ENCODE data around the gene TPX2. TPM values are rescaled to one million over a fixed set of nuclear protein-coding genes. Genes with fewer than 3 reads are reported as not detected.

Gene TPX2
- total RNA-seq, 4 donors from 2014 or later = 4.4 to 26.4 (median 9.3) TPM

DNA sequence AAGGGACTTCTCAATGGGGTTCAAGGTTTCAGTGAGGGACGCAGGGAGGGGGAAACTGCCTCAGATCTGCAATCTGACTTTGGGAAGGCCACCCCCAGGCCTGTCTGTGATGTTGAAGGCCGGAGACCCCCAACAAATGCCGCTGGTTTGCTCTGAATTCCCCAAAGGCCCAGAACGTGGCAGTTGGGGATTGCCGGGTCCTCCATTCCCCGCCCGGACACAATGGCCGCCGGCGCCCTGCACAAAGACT, 16.1 kb upstream of the TPX2 start:
- Histone ChIP-seq H3K27me3 (no peaks in the 10 kb centered on the region), H3K4me1 (peaks cover 0 to 32% (median 13%) of the 10 kb centered on the region in 4 donors), H3K9me3 (no peaks in the 10 kb centered on the region), H3K4me3 (peak overlapping the region; percentile 67 to 85 (median 74)), H3K27ac (peak overlapping the region; percentile 92 to 99 (median 96)), H3K36me3 (peaks cover 0 to 6% (median 0%) of the 10 kb centered on the region in 3 donors)
- TF ChIP-seq POLR2A (IDR thresholded peaks at IDR 0.05) = no peak
- TF ChIP-seq, protein P1, sequence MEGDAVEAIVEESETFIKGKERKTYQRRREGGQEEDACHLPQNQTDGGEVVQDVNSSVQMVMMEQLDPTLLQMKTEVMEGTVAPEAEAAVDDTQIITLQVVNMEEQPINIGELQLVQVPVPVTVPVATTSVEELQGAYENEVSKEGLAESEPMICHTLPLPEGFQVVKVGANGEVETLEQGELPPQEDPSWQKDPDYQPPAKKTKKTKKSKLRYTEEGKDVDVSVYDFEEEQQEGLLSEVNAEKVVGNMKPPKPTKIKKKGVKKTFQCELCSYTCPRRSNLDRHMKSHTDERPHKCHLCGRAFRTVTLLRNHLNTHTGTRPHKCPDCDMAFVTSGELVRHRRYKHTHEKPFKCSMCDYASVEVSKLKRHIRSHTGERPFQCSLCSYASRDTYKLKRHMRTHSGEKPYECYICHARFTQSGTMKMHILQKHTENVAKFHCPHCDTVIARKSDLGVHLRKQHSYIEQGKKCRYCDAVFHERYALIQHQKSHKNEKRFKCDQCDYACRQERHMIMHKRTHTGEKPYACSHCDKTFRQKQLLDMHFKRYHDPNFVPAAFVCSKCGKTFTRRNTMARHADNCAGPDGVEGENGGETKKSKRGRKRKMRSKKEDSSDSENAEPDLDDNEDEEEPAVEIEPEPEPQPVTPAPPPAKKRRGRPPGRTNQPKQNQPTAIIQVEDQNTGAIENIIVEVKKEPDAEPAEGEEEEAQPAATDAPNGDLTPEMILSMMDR (IDR thresholded peaks at IDR 0.05) = no peak
- DNase-seq = no peak

DNA sequence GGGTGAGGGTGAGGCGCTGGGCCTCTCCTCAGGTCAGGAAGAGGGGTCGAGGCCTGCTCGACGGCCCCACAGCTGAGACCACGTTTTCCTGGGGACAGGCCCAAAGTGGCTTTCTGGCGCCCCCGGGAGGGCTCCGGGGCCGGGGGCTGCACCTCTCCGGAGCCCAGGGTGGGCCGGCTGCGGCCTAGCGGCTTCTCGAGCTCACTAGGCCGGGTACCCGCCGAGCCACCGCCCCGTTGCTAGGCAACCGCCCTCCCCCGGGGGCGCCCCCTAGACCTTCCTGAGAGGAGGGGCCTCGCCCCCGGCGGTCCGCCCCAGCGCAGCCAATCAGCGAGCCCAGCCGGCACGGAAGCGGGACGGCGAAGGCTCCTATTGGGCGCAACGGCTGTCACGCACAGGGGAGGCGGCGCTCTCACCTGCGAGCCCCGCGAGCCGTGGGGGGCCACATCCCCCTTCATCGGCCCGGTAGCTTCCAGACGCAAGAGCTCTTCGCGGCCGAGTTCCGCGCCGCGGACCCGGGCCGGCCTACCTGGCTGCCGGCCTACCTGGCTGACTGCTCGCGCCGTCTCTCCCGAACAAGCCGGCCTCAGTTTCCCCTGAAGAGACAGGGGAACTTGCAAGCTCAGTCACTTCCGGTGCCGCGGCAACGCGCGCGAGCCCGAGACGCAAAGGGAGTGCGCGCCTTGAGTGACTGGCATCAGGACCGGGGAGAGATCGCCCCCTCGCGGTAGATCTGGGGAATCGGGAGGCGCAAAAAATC, 15.6 kb upstream of the TPX2 start:
- Histone ChIP-seq H3K27me3 (no peaks in the 10 kb centered on the region), H3K4me1 (peaks cover 0 to 27% (median 13%) of the 10 kb centered on the region in 4 donors), H3K9me3 (no peaks in the 10 kb centered on the region), H3K4me3 (peak overlapping the region; percentile 67 to 85 (median 74)), H3K27ac (peak overlapping the region; percentile 92 to 99 (median 96)), H3K36me3 (peaks cover 0 to 6% (median 0%) of the 10 kb centered on the region in 3 donors)
- peak; percentile 97 to 99 (median 98) for DNase-seq
- TF ChIP-seq, protein P1 (IDR thresholded peaks at IDR 0.05) = peak; percentile 97 to 99 (median 98)
- TF ChIP-seq POLR2A (IDR thresholded peaks at IDR 0.05) = peak in 1 of 2 donors; percentile 46

DNA sequence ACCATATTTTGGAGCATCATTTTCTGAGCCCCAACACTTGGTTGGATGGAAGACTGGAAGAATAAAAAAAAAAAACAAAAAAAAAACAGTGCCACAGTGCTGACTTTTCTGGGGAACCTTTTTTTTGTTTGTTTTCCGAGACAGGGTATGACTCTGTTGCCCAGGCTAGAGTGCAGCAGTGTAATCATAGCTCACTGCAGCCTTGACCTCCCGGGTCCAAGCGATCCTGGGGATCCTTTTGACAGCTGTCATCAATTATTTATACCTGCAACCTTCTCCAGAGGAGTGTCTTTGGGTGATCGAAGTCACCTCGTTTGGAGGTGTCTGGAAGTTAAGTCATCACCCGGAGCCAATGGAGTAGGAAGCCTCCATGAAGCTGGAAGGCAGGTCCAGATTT, 7.8 kb upstream of the TPX2 start:
- H3K4me1 ChIP-seq = no peaks in the 10 kb centered on the region
- no peaks in the 10 kb centered on the region for H3K27me3 ChIP-seq
- TF ChIP-seq POLR2A (IDR thresholded peaks at IDR 0.05) = no peak
- TF ChIP-seq, protein P1 (IDR thresholded peaks at IDR 0.05) = no peak
- no peaks in the 10 kb centered on the region for H3K36me3 ChIP-seq
- no peak overlapping the region for H3K27ac ChIP-seq
- no peaks in the 10 kb centered on the region for H3K9me3 ChIP-seq
- no peak for DNase-seq
- H3K4me3 ChIP-seq = no peak overlapping the region

DNA sequence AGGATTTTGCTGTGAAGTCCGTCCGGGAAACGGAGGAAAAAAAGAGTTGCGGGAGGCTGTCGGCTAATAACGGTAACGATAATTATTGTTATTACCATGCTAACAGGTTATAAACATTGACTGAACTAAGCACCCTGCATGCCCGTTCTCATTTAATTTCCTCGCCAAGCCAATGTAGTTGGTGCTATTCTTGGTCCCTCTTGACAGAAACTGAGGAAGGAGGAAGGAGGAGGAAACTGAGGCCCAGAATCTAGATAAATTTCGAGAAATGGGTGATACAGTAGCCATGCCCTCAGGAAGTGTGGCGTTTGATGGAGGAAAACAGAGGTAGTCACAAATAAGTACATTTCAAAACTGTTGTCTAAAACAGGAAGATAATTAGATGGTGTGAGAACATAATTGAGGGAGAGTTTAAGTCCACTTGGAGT, 474 bp downstream of the TPX2 start:
- Histone ChIP-seq H3K27me3 (no peaks in the 10 kb centered on the region), H3K36me3 (no peaks in the 10 kb centered on the region), H3K4me3 (peak overlapping the region; percentile 41 to 77 (median 69)), H3K4me1 (peaks cover 0 to 21% (median 0%) of the 10 kb centered on the region in 4 donors), H3K27ac (peak overlapping the region; percentile 1 to 64 (median 60)), H3K9me3 (no peaks in the 10 kb centered on the region)
- TF ChIP-seq POLR2A (IDR thresholded peaks at IDR 0.05) = no peak
- TF ChIP-seq, protein P1 (IDR thresholded peaks at IDR 0.05) = no peak
- no peak for DNase-seq

DNA sequence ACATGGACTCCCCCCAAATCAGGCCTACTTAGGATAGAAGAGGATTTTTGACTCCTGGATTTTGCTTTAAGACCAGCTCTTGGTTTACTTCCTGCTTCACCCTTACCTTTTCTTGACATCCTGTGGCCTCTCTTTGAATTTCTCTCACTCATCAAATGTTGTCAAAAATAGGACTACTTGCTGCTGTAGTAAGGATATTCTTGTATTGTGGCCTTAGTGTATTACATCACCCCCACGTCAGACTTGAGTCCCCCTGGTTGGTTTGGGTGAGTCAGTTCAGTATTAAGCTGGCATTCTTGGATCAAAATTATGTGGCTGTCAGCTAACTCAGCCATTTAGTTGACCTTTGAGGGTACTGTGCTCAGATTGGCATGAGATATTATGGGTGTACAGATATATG, 1.1 kb downstream of the TPX2 start:
- Histone ChIP-seq H3K4me3 (peak overlapping the region in 1 of 4 donors; percentile 77), H3K27me3 (no peaks in the 10 kb centered on the region), H3K27ac (no peak overlapping the region), H3K36me3 (no peaks in the 10 kb centered on the region), H3K9me3 (no peaks in the 10 kb centered on the region), H3K4me1 (peaks cover 0 to 21% (median 0%) of the 10 kb centered on the region in 4 donors)
- DNase-seq = no peak
- TF ChIP-seq, protein P1 (IDR thresholded peaks at IDR 0.05) = no peak
- TF ChIP-seq POLR2A (IDR thresholded peaks at IDR 0.05) = no peak

Measured in Peyer's patch (tissue), 4 donors.